Endometrial microvascular endothelial cells (primary cell): ENCODE data around the gene TAGLN2. TPM values are rescaled to one million over a fixed set of nuclear protein-coding genes. Genes with fewer than 3 reads are reported as not detected.
"Not testable (repeated sequence)": the region's sequence is repeated elsewhere in the genome, so short reads cannot be mapped to it uniquely, and the experiment has no call there.

Experiments used
- in situ Hi-C: cut with HindIII; loops from 2 replicates; pipeline ENCODE4 v1.10.0; 2017; ENCODE audit warnings: low sequenced_read_pairs, low pct_unique_long_range_greater_than_20kb; ENCODE audit errors: inconsistent ontology term
- total RNA-seq: library from RNA; depleted of rRNA; stranded (reverse); fragments of >200 nt; gene quantifications from one replicate; pipeline ENCODE4 v1.2.3, GENCODE V29; 2015; ENCODE audit errors: inconsistent ontology term

The TAGLN2 gene
- total RNA-seq, 1 donor from 2014 or later = 1,070 TPM

GRCh38 chr1:159914252-159915018, 10.9 kb downstream of the TAGLN2 start:
- in situ Hi-C loops = no loop called here

DNA sequence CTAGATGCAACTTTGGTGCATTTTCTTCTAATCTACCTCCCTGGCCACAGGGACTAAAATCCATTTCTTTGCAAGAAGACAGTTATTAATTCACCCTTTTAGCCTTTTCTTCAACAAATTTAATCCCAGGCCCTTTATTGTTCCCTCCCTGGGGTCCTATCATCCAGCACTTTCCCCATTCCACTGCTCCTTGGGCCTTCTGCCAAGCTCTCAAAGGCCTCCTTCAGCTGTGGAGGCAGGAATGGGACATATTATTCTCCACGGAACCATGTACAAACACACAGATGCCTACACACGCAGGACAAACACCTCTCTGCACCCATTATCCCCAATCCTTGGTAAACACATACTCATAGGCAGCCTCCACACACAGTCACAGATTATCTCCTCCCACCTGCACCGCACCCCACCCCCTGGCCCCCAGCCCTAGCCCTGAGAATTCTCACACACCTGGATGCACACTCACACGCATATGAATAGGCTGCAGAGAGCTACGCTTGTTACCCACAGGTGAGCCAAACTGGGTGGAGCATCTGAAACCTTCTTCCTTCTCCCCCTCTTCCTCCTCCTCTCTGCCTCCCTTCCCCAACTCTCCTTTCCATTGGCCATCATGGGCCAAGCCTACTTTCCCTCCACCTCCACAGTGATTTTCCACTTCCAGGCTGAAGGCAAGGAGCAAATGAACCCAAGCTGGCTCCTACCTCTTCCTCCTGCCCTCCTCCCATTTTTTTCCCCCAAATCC, 11.7 kb downstream of the TAGLN2 start:
- in situ Hi-C loops = no loop called here

- in situ Hi-C loops = no loop called here
Measured at GRCh38 chr1:159911326-159912070, 13.8 kb downstream of the TAGLN2 start.

DNA sequence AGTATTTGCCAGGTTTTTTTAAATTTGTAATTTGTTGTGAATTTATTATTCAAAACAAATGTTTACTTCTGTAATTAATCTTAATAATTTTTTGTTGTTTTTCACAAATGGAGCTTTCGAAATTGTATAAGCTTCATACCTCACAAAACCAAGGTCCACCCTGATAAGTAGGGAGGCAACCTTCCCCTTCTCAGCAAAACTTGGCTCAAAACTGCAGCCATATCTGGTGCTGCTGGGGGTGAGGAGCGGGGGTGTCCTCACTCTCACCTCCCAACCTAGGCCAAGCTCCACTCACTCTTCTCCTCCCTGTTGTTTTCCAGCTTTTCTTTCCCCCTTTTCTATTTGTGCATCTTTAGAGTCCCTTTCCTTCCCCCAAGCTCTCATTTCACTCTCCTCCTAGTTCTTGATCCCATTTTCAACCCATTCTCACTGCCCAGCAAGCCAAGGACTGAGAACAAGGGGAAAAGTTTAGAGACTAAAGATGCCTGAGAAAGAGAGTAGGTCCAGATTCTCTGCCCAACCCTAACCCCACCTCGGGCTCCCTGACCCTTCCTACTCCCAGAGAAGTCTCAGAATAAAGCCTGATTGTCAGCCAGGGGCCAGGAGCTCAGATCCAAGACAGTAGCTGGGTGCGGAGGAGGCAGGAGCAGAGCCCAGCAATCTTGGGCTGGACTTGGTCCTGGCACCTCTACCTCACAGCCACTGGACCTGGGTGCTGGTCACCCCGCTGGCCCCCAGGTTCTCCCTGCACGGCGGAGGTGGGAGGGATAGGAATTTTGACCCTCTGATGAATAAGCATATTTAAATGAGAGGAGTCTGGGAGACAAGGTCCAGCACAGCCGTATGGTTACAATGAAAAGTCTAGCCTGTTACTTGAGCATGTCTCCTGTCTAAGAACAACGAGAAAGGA, 17.0 kb downstream of the TAGLN2 start:
- in situ Hi-C loops = no loop called here

GRCh38 chr1:159906960-159907359, 18.3 kb downstream of the TAGLN2 start:
- in situ Hi-C loops = no loop called here

- in situ Hi-C loops = not testable (repeated sequence)
Measured at GRCh38 chr1:159904036-159904435, 21.3 kb downstream of the TAGLN2 start.

DNA sequence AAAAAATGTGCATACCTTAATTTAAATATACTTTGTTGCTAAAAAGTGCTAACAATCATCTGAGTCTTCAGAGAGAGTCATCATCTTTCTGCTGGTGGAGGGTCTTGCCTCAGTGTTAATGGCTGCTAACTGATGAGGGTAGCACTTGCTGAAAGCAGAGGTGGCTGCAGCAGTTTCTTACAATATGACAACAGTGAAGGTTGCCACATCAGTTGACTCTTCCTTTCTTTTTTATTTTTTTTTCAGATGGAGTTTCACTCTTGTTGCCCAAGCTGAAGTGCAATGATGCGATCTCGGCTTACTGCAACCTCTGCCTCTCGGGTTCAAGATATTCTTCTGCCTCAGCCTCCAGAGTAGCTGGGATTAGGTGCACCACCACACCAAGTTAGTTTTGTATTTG, 22.8 kb downstream of the TAGLN2 start:
- in situ Hi-C loops = no loop called here

- in situ Hi-C loops = no loop called here
Measured at GRCh38 chr1:159900755-159901360, 24.4 kb downstream of the TAGLN2 start.

- in situ Hi-C loops = no loop called here
Measured at GRCh38 chr1:159900086-159900680, 25.1 kb downstream of the TAGLN2 start, which contains the start of gene CFAP45. Gene CFAP45 (minus strand): TSS chr1:159900165. CDS start chr1:159900098, 67 bp downstream.

DNA sequence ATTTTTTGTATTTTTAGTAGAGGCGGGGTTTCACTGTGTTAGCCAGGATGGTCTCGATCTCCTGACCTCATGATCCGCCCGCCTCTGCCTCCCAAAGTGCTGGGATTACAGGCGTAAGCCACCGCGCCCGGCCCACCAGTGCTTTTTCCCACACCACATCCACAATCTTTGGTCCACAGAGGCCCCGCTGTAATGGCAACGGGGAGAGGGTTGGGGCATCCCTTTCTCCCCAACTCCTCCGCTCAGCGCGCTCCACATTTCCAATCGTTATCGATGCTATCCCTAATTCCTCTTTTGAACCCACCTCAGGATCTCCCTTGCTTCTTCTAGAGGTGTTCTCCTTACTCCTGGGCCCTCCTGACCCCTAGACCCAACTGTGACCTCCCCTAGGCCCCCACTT, 25.7 kb downstream of the TAGLN2 start:
- in situ Hi-C loops = loop anchor here (25.0 kb wide), 2 partner anchors 112 to 712 kb away; partner anchors contain the start of gene DUSP23

- in situ Hi-C loops = loop anchor here (25.0 kb wide), 2 partner anchors 111 to 711 kb away; partner anchors contain the start of gene DUSP23
Measured at GRCh38 chr1:159898527-159898926, 26.8 kb downstream of the TAGLN2 start.

- in situ Hi-C loops = loop anchor here (25.0 kb wide), 2 partner anchors 111 to 711 kb away; partner anchors contain the start of gene DUSP23
Measured at GRCh38 chr1:159897962-159898361, 27.3 kb downstream of the TAGLN2 start.

- in situ Hi-C loops = loop anchor here (25.0 kb wide), 2 partner anchors 109 to 709 kb away; partner anchors contain the start of gene DUSP23
Measured at GRCh38 chr1:159896546-159896930, 28.8 kb downstream of the TAGLN2 start.

DNA sequence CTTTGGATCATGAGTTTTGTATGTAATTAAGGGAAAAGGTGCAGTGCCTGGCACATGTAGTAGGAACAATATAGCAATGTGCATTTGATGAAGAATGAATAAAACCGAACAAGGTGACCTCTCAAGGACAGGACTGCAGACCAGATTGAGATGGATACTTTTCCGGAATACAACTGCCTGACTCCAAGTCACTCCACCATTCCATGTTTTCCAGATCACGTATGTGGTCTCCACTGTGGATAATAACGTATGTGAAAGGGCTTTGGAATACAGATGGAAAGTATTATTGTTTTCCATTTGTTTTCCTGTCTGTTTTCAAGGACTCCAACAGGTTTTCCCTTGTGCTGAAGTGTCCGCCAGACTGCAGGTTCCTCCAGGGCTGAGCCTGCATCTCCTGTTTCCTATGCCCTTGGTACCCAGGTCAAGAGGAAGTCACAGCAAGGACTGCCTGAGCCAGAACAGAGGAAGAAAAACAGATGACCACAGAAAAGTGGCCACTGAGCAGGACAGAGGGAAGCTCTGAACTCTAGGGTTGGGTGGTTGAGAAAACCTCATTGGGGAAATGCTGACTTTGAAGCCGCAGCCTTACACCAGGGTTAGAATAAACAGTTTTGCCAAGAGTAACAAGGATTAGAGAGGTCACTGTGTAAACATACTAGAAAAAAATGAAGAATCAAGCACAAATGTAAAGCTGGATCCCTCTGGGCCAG, 29.3 kb downstream of the TAGLN2 start:
- in situ Hi-C loops = loop anchor here (25.0 kb wide), 2 partner anchors 109 to 709 kb away; partner anchors contain the start of gene DUSP23

DNA sequence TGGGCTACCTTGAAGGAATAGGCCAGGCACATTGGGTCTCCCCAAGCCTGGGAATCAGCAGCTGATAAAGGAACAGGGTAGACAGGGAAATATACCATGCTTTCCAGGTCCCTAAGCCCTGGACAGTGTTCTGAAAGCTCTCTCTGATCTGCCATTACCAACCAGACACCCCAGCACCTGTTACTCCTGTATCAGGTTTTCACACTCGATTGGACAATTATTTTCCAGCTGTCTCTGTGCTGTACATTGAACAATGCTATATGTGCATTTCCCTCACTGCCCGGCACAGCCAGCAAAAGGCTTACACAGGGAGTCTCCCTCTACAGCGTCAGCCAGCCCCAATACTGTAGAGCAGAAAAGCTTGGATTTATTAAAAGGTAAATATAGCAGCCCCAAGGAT, 30.0 kb downstream of the TAGLN2 start:
- in situ Hi-C loops = loop anchor here (25.0 kb wide), 2 partner anchors 108 to 708 kb away; partner anchors contain the start of gene DUSP23

GRCh38 chr1:159892944-159893343, 32.4 kb downstream of the TAGLN2 start:
- in situ Hi-C loops = loop anchor here (25.0 kb wide), 2 partner anchors 106 to 706 kb away; partner anchors contain the start of gene DUSP23
